Measurements from ENCODE around the gene KIAA1958. TPM values are rescaled to one million over a fixed set of nuclear protein-coding genes. Genes with fewer than 3 reads are reported as not detected.

Gene KIAA1958
- total RNA-seq, 2 donors from 2014 or later: 5.8 to 6.0 TPM

- no peak for TF ChIP-seq CTCF (IDR thresholded peaks at IDR 0.05)
- Histone ChIP-seq H3K4me1 (ENCODE audit: control insufficient read depth in 1 of 2, low read depth in 2 of 2) (peaks cover 6 to 13% of the 10 kb centered on the region in 2 donors), H3K4me3 (no peak overlapping the region), H3K27ac (no peak overlapping the region), H3K36me3 (no peaks in the 10 kb centered on the region), H3K9me3 (no peaks in the 10 kb centered on the region), H3K27me3 (replicated peaks; ENCODE audit: insufficient read depth) (no peaks in the 10 kb centered on the region)
- ATAC-seq (ENCODE audit: insufficient number of reproducible peaks, low FRiP score, low read depth) (no peak), DNase-seq (ENCODE audit: low spot score) (no peak)
Observed at GRCh38 chr9:112541685-112542084, 55.1 kb downstream of the KIAA1958 start.

GRCh38 chr9:112542593-112543292 is 56.1 kb downstream of the KIAA1958 start:
- H3K27me3 ChIP-seq (replicated peaks; ENCODE audit: insufficient read depth): no peaks in the 10 kb centered on the region
- ATAC-seq (ENCODE audit: insufficient number of reproducible peaks, low FRiP score, low read depth) (no peak), DNase-seq (ENCODE audit: low spot score) (no peak)
- H3K4me3 ChIP-seq: no peak overlapping the region
- H3K36me3 ChIP-seq: no peaks in the 10 kb centered on the region
- no peaks in the 10 kb centered on the region for H3K9me3 ChIP-seq
- peaks cover 7 to 13% of the 10 kb centered on the region in 2 donors for H3K4me1 ChIP-seq (ENCODE audit: control insufficient read depth in 1 of 2, low read depth in 2 of 2)
- H3K27ac ChIP-seq: no peak overlapping the region
- no peak for TF ChIP-seq CTCF (IDR thresholded peaks at IDR 0.05)

GRCh38 chr9:112544477-112544876 is 57.9 kb downstream of the KIAA1958 start:
- Histone ChIP-seq H3K4me1 (ENCODE audit: control insufficient read depth in 1 of 2, low read depth in 2 of 2) (peaks cover 13 to 14% of the 10 kb centered on the region in 2 donors), H3K4me3 (no peak overlapping the region), H3K9me3 (no peaks in the 10 kb centered on the region), H3K27me3 (replicated peaks; ENCODE audit: insufficient read depth) (no peaks in the 10 kb centered on the region), H3K27ac (no peak overlapping the region), H3K36me3 (no peaks in the 10 kb centered on the region)
- TF ChIP-seq CTCF (IDR thresholded peaks at IDR 0.05): no peak
- ATAC-seq (ENCODE audit: insufficient number of reproducible peaks, low FRiP score, low read depth) (no peak), DNase-seq (ENCODE audit: low spot score) (no peak)

DNA sequence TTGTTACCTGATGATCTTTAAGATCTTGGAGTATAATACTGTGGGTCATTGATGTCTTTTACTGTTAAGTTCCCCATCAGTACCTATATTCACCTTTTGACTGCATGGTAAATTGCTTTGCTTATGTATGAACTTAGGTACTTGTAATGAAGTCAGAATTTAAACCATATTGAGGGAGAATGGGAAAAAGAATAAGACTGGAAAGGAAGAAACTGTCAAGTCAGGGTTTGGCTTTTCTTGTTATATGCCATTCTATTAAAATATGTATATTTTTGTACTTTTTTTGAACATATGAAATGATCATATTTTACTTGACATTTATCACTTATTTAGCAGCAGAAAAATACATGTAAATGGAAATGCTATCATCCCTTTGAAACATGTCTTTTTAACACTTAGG is 58.6 kb downstream of the KIAA1958 start:
- H3K36me3 ChIP-seq: no peaks in the 10 kb centered on the region
- ATAC-seq (ENCODE audit: insufficient number of reproducible peaks, low FRiP score, low read depth) (no peak), DNase-seq (ENCODE audit: low spot score) (no peak)
- no peaks in the 10 kb centered on the region for H3K9me3 ChIP-seq
- TF ChIP-seq CTCF (IDR thresholded peaks at IDR 0.05): no peak
- no peaks in the 10 kb centered on the region for H3K27me3 ChIP-seq (replicated peaks; ENCODE audit: insufficient read depth)
- peaks cover 13 to 14% of the 10 kb centered on the region in 2 donors for H3K4me1 ChIP-seq (ENCODE audit: control insufficient read depth in 1 of 2, low read depth in 2 of 2)
- no peak overlapping the region for H3K4me3 ChIP-seq
- no peak overlapping the region for H3K27ac ChIP-seq

DNA sequence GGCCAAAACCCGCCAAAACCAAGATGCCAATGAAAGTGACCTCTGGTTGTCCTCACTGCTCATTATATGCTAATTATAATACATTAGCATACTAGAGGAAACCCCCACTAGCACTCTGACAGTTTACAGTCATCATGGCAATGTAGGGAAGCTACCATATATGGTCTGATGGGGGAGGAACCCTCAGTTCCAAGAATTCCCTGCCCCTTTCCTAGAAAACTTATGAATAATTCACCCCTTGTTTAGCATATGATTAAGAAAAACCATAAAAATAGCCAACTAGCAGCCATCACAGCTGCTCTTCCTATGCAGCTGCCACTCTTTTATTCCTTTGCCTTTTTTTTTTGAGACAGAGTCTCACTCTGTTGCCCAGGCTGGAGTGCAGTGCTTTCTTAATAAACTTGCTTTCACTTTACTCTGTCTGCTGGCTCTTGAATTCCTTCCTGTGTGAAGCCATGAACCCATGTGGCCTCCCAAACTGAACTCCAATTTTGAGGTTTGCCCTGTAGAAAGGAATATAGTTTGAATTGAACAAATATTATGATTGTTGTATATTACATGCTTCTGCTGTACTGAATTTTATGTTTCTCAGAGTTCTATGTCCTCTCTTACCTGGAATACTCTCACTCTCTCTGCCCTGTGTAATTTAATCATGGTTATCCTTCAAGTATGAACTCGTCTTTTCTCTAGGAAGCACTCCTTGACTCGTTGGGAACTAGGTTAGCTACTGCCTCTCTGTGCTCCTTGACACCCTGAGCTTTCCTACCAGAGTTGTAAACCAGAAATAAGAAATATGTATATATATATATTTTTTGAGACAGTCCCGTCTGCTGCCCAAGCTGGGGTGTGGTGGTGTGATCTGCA is 59.8 kb downstream of the KIAA1958 start:
- no peaks in the 10 kb centered on the region for H3K36me3 ChIP-seq
- TF ChIP-seq CTCF (IDR thresholded peaks at IDR 0.05): no peak
- no peak overlapping the region for H3K27ac ChIP-seq
- H3K4me3 ChIP-seq: no peak overlapping the region
- no peaks in the 10 kb centered on the region for H3K9me3 ChIP-seq
- DNase-seq (ENCODE audit: low spot score) (no peak), ATAC-seq (ENCODE audit: insufficient number of reproducible peaks, low FRiP score, low read depth) (no peak)
- no peaks in the 10 kb centered on the region for H3K27me3 ChIP-seq (replicated peaks; ENCODE audit: insufficient read depth)
- peaks cover 13 to 15% of the 10 kb centered on the region in 2 donors for H3K4me1 ChIP-seq (ENCODE audit: control insufficient read depth in 1 of 2, low read depth in 2 of 2)

Data from thoracic aorta (tissue), 2 donors.